Measurements from ENCODE around the gene ENOX1.

GRCh38 chr13:43329702-43330101 lies 457.1 kb downstream of the ENOX1 start:
- TF ChIP-seq CTCF (IDR thresholded peaks at IDR 0.05; ENCODE audit: low read depth, low read length) (no peak), EZH2phosphoT487 (IDR thresholded peaks at IDR 0.05; ENCODE audit: low read depth) (no peak)
